Heart right ventricle (tissue), 16 donors: ENCODE data around the gene NCAPG2. TPM values are rescaled to one million over a fixed set of nuclear protein-coding genes. Genes with fewer than 3 reads are reported as not detected.

ENCODE experiments used
- ATAC-seq, 8 donors: fragments of 200-7000 bp; cut with Tn5 transposase; one replicate each; pipeline ENCODE4 v1.9.1; 2020; ENCODE audit warnings: mild to moderate bottlenecking in 8 of 8, moderate library complexity in 8 of 8, moderate number of reproducible peaks in 1 of 8
- DNase-seq, 2 donors: peaks; one replicate each; pipeline ENCODE4 v3.0.0-alpha.2; 2020
- H3K27ac ChIP-seq, 10 donors: fragments of 200-600 bp; sonication (generic) in 2 of 10; one replicate each; pipeline versions ENCODE4 v1.5.0 to v1.8.0; 2020 to 2022; ENCODE audit warnings: mild to moderate bottlenecking in 3 of 10
- H3K27me3 ChIP-seq, 7 donors: fragments of 200-600 bp; one replicate each; pipeline ENCODE4 v1.8.0; 2021 to 2022; ENCODE audit warnings: mild to moderate bottlenecking in 2 of 7
- H3K36me3 ChIP-seq, 9 donors: fragments of 200-600 bp; sonication (generic) in 1 of 9; one replicate each; pipeline versions ENCODE4 v1.5.0 to v1.8.0; 2020 to 2022; ENCODE audit warnings: mild to moderate bottlenecking in 2 of 9
- H3K4me1 ChIP-seq, 9 donors: fragments of 200-600 bp; sonication (generic) in 1 of 9; one replicate each; pipeline versions ENCODE4 v1.5.0 to v1.8.0; 2020 to 2022; ENCODE audit warnings: mild to moderate bottlenecking in 4 of 9
- H3K4me3 ChIP-seq, 10 donors: fragments of 200-600 bp; sonication (generic) in 2 of 10; one replicate each; pipeline versions ENCODE4 v1.5.0 to v1.8.0; 2020 to 2022; ENCODE audit warnings: mild to moderate bottlenecking in 7 of 10, moderate library complexity in 2 of 10
- H3K9me3 ChIP-seq, 11 donors: fragments of 200-600 bp in 10 of 11; sonication (generic) in 2 of 11; one replicate each; pipeline versions ENCODE4 v1.5.0 to v1.8.0; 2013 to 2022; ENCODE audit warnings: mild to moderate bottlenecking in 2 of 11, control low read depth in 1 of 11, moderate library complexity in 1 of 11
- WGBS, 2 donors: extraction: QIAGEN DNeasy Blood & Tissue Kit; methylation state at CpG; one replicate each; pipeline ENCODE4 v1.1.7; 2013; ENCODE audit warnings: inconsistent platforms in 1 of 2; 5-methylcytosine and 5-hydroxymethylcytosine counted together
- intact Hi-C, 10 donors: fragments of 100-400 bp; cut with DNase I; formaldehyde crosslinking; loops; one replicate each; pipeline versions ENCODE4 v1.11.1 to v1.14.2; 2022
- polyA plus RNA-seq, 2 donors: library from polyadenylated mRNA; stranded (reverse); fragments of 200-250 nt; gene quantifications; one replicate each; pipeline ENCODE4 v1.2.3, GENCODE V29; 2013
- total RNA-seq, 10 donors: library from RNA; stranded (reverse); fragmentation: NEBNext Ultra II Directional in 3 of 10; extraction: Animal tissue kit (Norgen Biotek cat#: 25700) in 3 of 10; gene quantifications; one replicate each; pipeline versions ENCODE4 v1.2.1 to v1.2.4, GENCODE V29; 2021 to 2023
- TF ChIP-seq, protein P1 (sequence below), 9 donors: fragments of 200-600 bp; sonication (generic) in 2 of 9; IDR thresholded peaks; one replicate each; pipeline versions ENCODE4 v1.5.0 to v1.8.0; 2021 to 2022; ENCODE audit warnings: antibody characterized with exemption in 9 of 9, mild to moderate bottlenecking in 5 of 9, moderate library complexity in 1 of 9
- donor health status: Arrhythmogenic right ventricular cardiomyopathy.
- donor health status: ischemic (EF 13 %, LVEDD 7.1; RV severe dilation, severe dysfunction).
- donor health status: healthy with polysubstance abuse.
- donor health status: DM: no; HTN: yes; CAD: no.
- donor health status: DM: no; HTN: no; CAD: no.
- donor health status: ischemic (EF 25% LVEDD 6.9; RV normal size, moderate dysfunction).
- donor health status: ischemic (EF 25% LVEDD 5.7; RV mildly dilated, moderate dysfunction).
- donor health status: healthy.
- donor health status: DM: yes; HTN: yes; CAD: no.
- donor health status: Ischemic cardiomyopathy.
- donor health status: ischemic (EF 35%, LVEDD 5.7; RV mildly dilated, moderate dysfunction).
- donor health status: nonischemic (EF 11% LVEDD 7.7; RV severe dilation, severe dysfunction).
- donor health status: DM: yes; HTN: yes; CAD: no.
- donor health status: PGD.
- donor health status: ischemic (EF 29% LVEDD 5.4; RV normal size, mild dysfunction).
- donor health status: nonischemic (EF 23%, LVEDD 6.1; RV moderate dilation, normal function).

Gene NCAPG2
- total and polyA plus RNA-seq, 12 donors, result 1.3 to 8.0 (median 4.6) TPM

DNA sequence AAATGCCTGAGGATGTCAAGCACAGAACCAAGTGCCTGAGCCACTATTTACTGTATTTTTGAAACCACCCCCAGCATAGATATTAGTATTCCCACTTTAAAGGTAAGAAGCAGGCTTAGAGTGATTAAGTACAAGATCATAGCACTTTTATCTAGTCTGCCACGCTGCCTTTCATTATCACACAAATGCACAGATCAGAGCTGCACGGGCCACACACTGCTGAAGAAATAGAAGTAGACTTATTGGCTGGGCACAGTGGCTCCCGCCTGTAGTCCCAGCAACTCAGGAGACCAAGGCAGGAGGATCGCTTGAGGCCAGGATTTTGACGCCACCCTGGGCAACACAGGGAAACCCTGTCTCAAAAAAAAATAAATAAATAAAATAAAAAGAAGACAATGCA, 38.2 kb downstream of the NCAPG2 start:
- no peaks in the 10 kb centered on the region for H3K4me1 ChIP-seq
- no peak overlapping the region for H3K4me3 ChIP-seq
- H3K9me3 ChIP-seq, result no peaks in the 10 kb centered on the region
- no peaks in the 10 kb centered on the region for H3K27me3 ChIP-seq
- TF ChIP-seq, protein P1, sequence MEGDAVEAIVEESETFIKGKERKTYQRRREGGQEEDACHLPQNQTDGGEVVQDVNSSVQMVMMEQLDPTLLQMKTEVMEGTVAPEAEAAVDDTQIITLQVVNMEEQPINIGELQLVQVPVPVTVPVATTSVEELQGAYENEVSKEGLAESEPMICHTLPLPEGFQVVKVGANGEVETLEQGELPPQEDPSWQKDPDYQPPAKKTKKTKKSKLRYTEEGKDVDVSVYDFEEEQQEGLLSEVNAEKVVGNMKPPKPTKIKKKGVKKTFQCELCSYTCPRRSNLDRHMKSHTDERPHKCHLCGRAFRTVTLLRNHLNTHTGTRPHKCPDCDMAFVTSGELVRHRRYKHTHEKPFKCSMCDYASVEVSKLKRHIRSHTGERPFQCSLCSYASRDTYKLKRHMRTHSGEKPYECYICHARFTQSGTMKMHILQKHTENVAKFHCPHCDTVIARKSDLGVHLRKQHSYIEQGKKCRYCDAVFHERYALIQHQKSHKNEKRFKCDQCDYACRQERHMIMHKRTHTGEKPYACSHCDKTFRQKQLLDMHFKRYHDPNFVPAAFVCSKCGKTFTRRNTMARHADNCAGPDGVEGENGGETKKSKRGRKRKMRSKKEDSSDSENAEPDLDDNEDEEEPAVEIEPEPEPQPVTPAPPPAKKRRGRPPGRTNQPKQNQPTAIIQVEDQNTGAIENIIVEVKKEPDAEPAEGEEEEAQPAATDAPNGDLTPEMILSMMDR (IDR thresholded peaks at IDR 0.05), result no peak
- H3K27ac ChIP-seq, result no peak overlapping the region
- H3K36me3 ChIP-seq, result peaks cover 0 to 67% (median 0%) of the 10 kb centered on the region in 9 donors
- 97% methylated on average over 5 of the region's 5 CpGs for WGBS, 2 donors
- ATAC-seq (no peak), DNase-seq (no peak)
- intact Hi-C loops, result no loop called here

DNA sequence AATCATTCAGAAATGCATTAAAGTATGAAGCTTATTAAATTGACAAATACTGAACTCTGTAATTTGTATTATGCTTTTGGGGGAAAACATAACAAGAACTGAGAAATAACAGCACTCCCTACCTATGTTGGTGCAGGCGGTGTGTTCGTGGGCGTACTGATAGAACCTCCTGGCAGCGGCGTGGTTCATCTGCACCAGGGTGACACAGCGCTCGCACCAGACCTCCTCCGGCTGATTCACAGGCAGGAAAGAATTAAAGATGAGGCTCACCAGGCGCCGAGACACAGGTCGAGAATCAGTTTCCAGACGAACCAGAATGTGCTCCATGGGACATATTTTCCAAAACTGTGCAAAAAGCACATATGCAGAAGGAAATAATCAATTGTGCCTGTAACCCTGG, 40.2 kb downstream of the NCAPG2 start:
- Histone ChIP-seq H3K27ac (no peak overlapping the region), H3K4me3 (no peak overlapping the region), H3K27me3 (no peaks in the 10 kb centered on the region), H3K9me3 (no peaks in the 10 kb centered on the region), H3K4me1 (no peaks in the 10 kb centered on the region), H3K36me3 (peaks cover 0 to 66% (median 0%) of the 10 kb centered on the region in 9 donors)
- intact Hi-C loops, result no loop called here
- DNase-seq (no peak), ATAC-seq (no peak)
- 96 to 97% methylated on average over 12 of the region's 12 CpGs for WGBS, 2 donors
- TF ChIP-seq, protein P1 (IDR thresholded peaks at IDR 0.05), result no peak

DNA sequence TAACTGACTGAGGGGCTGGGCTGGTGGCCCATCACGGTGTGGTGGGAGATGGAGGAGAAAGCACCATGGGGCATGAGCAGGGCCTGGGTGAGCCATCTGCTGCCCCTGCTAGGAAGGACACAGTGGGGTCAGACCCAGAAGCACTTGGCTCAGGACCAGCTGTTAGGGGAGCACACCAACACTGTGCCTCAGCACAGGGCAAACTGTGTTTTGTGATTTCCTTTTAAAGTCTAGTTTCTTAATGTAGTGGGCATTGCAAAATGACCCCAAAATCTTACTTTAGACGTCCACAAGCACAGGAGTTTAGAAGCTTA, 41.2 kb downstream of the NCAPG2 start:
- peak in 5 of 8 donors; percentile 19 to 49 (median 37) for ATAC-seq
- no peak for DNase-seq
- TF ChIP-seq, protein P1 (IDR thresholded peaks at IDR 0.05), result no peak
- intact Hi-C loops, result no loop called here
- H3K9me3 ChIP-seq, result no peaks in the 10 kb centered on the region
- H3K4me3 ChIP-seq, result no peak overlapping the region
- H3K36me3 ChIP-seq, result peaks cover 0 to 76% (median 0%) of the 10 kb centered on the region in 9 donors
- H3K4me1 ChIP-seq, result no peaks in the 10 kb centered on the region
- H3K27ac ChIP-seq, result no peak overlapping the region
- 84 to 87% methylated on average over 2 of the region's 2 CpGs for WGBS, 2 donors
- no peaks in the 10 kb centered on the region for H3K27me3 ChIP-seq

DNA sequence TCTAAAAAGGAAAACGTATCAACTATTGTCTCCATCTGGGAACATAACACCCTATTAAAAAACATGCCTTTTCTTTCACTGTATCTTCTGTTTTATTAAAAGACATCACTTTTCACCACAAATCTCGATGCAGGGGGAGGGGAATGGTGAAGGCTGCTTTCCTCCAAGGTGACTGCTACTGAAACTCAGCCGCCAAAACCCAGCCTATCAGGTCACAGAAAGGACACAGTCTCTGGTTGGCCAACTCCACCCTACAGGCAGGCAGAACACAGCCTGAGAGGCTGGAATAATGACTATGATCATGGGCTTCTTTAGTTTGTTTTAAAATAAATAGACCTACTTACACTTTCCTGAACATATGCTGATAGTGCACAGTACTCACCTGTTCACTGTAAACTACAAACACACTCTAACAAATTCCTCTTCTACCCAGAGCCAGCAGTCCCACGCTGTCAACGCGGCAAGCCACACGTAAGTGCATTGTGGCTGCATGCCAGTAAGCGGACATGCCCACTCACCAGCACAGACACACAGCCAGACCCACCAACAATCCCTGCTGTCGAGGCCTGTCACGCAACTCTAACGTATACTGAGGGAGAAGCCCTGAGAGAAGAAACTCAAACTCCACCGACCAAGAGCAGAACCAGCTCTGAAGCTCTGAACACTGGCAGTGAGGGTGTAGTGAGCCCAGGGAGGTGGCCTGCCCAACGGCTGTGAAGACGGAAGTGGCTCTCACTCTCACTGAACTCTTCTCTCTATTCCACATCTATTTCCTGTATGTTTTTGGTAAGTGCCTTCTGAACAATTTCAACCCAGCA, 41.8 kb downstream of the NCAPG2 start:
- DNase-seq (no peak), ATAC-seq (peak in 5 of 8 donors; percentile 54 to 76 (median 70))
- intact Hi-C loops, result no loop called here
- Histone ChIP-seq H3K27ac (no peak overlapping the region), H3K9me3 (no peaks in the 10 kb centered on the region), H3K36me3 (peaks cover 0 to 80% (median 0%) of the 10 kb centered on the region in 9 donors), H3K27me3 (no peaks in the 10 kb centered on the region), H3K4me1 (no peaks in the 10 kb centered on the region), H3K4me3 (no peak overlapping the region)
- TF ChIP-seq, protein P1 (IDR thresholded peaks at IDR 0.05), result no peak
- 55 to 68% methylated on average over 14 of the region's 14 CpGs for WGBS, 2 donors
